HG02571 (cell line): ENCODE results near the gene CCDC30.

ENCODE experiments used
- ATAC-seq: cut with Tn5 transposase; IDR thresholded peaks from one replicate; pipeline ENCODE4 v1.9.1; 2021; ENCODE audit warnings: mild to moderate bottlenecking, moderate library complexity; ENCODE audit not compliant: unreplicated experiment

The CCDC30 gene

GRCh38 chr1:42686418-42686817, 223.3 kb downstream of the CCDC30 start:
- ATAC-seq, result no peak

- ATAC-seq, result no peak
Observed at GRCh38 chr1:42689912-42690311, 226.8 kb downstream of the CCDC30 start.

- no peak for ATAC-seq
Observed at GRCh38 chr1:42690477-42691156, 227.5 kb downstream of the CCDC30 start.

GRCh38 chr1:42691157-42691498, 228.0 kb downstream of the CCDC30 start:
- no peak for ATAC-seq

- no peak for ATAC-seq
Observed at GRCh38 chr1:42692461-42692860, 229.4 kb downstream of the CCDC30 start.

GRCh38 chr1:42692911-42693310, 229.8 kb downstream of the CCDC30 start:
- no peak for ATAC-seq

GRCh38 chr1:42698081-42698813, 235.2 kb downstream of the CCDC30 start:
- no peak for ATAC-seq

- no peak for ATAC-seq
Observed at GRCh38 chr1:42700006-42700405, 236.9 kb downstream of the CCDC30 start.

- ATAC-seq, result no peak
Observed at GRCh38 chr1:42703888-42704464, 240.9 kb downstream of the CCDC30 start.
